ENCODE data around the gene WFIKKN2. TPM values are rescaled to one million over a fixed set of nuclear protein-coding genes. Genes with fewer than 3 reads are reported as not detected.

Gene WFIKKN2
- total and polyA plus RNA-seq, 2 of the 8 experiments (the other 6 are each of a cell fraction or from before 2014, with no cell fraction given): 0.07 to 0.30 TPM

- TF ChIP-seq CTBP2 (IDR thresholded peaks at IDR 0.05; ENCODE audit: borderline replicate concordance, insufficient read depth, insufficient read length, low read length) (no peak), CREB1 (IDR thresholded peaks at IDR 0.05) (no peak), TCF12 (IDR thresholded peaks at IDR 0.05; ENCODE audit: low read depth, low read length) (no peak), POLR2A (IDR thresholded peaks at IDR 0.05; ENCODE audit: control extremely low read depth in 1 of 2, low read depth in 2 of 2, low read length in 2 of 2) (peak in 1 of 2 experiments; percentile 50; a peak in 1 of 3 replicates), POLR2AphosphoS5 (IDR thresholded peaks at IDR 0.05; ENCODE audit: low read depth, low read length) (peak; percentile 58; the same call in 1 of the 2 replicates), TBP (IDR thresholded peaks at IDR 0.05; ENCODE audit: low read depth, low read length) (no peak), CTCF (IDR thresholded peaks at IDR 0.05; ENCODE audit: control extremely low read depth in 1 of 3, insufficient read depth in 1 of 3, low read depth in 1 of 3, low read length in 3 of 3) (peak; percentile 72 to 82 (median 73)), CBX8 (IDR thresholded peaks at IDR 0.05; ENCODE audit: borderline replicate concordance, low read depth, low read length) (no peak)
Observed at GRCh38 chr17:50863221-50863843, 27.9 kb downstream of the WFIKKN2 start (continued).

All from H1 (cell line).